GM18870 (cell line): Measurements from ENCODE around the gene CLCN6.

Source experiments
- ATAC-seq: cut with Tn5 transposase; IDR thresholded peaks from one replicate; pipeline ENCODE4 v1.9.1; 2021; ENCODE audit warnings: moderate library complexity; ENCODE audit not compliant: unreplicated experiment

Gene CLCN6, protein sequence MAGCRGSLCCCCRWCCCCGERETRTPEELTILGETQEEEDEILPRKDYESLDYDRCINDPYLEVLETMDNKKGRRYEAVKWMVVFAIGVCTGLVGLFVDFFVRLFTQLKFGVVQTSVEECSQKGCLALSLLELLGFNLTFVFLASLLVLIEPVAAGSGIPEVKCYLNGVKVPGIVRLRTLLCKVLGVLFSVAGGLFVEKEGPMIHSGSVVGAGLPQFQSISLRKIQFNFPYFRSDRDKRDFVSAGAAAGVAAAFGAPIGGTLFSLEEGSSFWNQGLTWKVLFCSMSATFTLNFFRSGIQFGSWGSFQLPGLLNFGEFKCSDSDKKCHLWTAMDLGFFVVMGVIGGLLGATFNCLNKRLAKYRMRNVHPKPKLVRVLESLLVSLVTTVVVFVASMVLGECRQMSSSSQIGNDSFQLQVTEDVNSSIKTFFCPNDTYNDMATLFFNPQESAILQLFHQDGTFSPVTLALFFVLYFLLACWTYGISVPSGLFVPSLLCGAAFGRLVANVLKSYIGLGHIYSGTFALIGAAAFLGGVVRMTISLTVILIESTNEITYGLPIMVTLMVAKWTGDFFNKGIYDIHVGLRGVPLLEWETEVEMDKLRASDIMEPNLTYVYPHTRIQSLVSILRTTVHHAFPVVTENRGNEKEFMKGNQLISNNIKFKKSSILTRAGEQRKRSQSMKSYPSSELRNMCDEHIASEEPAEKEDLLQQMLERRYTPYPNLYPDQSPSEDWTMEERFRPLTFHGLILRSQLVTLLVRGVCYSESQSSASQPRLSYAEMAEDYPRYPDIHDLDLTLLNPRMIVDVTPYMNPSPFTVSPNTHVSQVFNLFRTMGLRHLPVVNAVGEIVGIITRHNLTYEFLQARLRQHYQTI

DNA sequence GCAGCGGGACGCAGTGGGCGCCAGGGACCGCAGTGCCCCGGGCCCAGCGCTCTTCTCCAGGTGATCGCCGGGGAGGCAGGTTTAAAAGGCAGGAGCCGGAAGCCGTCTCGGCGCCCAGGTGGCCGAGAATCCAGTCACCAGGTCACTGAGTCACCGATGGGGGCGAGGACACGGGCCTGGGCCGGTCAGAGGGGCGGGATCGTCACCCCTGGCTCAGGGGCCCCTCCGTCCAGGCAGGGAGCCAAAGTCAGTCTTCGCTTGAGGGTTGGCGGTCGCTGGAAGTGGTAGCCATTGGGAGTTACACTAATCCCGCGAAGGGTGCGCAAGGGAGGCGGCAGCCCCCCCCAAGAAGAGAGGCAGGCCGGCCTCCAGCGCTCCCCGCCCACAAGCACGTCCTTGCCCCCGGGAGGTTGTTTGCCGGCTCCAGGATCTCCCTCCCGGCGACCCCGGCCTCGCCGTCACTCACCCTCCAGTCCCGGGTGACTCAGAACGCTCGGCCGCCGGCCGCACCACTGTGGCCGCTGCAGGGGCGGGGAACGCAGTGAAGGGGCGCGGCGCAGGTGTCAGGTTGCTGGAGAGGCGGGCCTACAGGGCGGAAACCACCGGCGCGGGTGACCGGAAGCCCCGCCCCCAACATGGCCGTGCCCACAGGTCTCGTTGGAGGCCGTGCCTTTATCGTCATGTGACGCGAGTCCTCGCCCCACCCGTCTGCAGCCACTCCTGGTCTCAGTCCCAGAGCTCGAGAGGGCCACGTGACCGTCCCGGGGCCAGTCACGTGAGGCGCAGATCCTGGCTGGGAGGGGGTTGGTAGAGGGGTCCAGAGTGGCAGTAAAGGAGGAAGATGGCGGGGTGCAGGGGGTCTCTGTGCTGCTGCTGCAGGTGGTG, at the start of gene CLCN6, which contains the start of gene MTHFR:
TSS of gene CLCN6 (plus strand) at position 770 of the 885 bp plus-strand sequence. CDS start at position 842, 72 bp downstream.
TSS of gene MTHFR (minus strand) at position 543 of the 885 bp plus-strand sequence. CDS start 2,848 bp downstream, outside the sequence.
- peak; percentile 77 for ATAC-seq

DNA sequence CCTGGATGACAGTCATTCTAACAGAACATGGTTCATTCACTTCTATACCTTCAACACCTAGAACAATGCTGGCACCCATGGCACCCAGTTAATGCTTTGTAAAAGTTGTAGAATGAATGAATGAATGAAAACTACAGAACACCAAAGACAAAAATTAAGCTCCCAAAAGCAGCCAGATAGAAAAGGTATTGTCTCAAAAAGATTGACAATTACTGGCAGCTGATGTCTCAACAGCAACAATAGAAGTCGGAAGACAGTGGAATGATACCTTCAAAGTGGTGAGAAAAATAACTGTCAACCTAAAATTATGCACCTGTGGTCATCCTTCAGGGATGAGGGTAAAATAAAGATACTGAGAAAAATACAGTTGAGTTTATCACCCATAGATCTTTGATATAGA, 48.9 kb upstream of the CLCN6 start:
- no peak for ATAC-seq

DNA sequence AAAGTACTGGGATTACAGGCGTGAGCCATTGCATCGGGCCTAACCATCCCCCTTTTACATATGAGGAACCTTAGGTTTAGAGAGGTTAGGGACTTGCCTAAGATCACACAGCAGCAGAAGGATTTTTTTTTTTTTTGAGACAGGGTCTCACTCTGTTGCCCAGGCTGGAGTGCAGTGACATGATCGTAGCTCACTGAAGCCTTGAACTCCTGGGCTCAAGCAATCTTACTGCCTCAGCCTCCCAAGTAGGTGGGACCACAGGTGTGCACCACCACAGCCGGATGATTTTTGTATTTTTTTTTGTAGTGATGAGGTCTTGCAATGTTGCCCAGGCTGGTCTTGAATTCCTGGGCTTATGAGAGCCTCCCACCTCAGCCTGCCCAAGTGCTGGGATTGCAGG, 46.2 kb upstream of the CLCN6 start:
- no peak for ATAC-seq

DNA sequence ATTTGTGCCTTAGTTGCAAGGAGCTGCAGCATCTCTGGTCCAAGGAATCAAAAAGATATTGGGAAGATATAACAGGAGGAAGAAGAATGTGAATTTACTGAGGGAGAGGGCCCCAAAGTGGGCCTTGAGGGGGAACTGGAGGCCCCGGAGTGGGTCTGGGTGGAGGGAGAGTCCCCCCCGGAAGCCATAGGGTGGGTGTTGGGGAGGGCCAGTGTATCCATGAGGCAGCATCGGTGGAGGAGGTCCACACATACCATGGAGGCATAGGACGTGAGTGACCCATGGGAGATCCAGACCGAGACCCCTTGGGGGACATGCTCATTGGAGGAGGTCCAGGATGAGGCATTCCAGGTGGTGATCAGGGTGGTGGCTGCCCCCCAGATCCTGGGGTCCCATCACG, 44.7 kb upstream of the CLCN6 start:
- ATAC-seq: no peak

DNA sequence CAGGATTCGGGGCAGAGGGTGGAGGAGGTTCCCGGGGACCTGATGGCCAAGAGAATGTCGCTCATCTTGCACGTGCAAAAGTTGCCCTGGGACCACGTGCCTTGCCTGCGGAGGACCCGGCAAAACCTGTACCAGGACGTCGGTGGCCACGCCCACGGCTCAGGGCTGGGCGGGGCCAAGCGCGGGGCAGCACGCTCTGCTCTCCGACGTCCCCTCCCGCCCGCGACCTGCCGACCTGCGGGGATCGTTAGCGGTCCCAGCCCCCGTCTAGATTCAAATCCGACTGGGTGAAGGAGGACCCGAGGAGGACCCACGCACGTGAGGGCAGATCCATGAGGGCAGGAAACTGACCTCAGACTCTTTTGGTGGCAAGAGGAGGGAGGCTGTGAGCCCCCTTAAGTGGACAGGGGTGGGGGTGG, 44.0 kb upstream of the CLCN6 start, which contains the start of gene C1orf167:
TSS of gene C1orf167 (plus strand) at position 206 of the 419 bp plus-strand sequence. CDS start 2,208 bp downstream, outside the sequence.
- ATAC-seq: no peak

DNA sequence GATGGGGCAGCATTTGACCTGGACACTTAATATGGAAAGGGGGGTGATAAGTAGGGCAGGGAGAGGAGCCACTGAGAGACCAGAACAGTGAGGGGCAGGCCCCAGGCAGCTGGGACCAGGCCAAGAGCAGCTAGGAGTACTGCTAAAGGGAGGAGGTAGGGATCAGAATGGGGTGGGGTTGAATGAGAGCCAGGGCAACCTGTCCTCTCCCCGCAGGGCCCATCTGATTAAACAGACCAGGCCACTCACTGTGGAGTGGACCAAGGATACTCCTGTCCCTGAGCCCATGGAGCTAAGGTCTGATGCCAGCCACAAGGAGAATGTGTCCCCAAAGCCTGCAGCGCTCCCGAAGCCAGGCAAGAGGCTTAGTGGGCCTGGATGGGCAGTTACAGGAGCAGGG, 41.9 kb upstream of the CLCN6 start:
- ATAC-seq: no peak

DNA sequence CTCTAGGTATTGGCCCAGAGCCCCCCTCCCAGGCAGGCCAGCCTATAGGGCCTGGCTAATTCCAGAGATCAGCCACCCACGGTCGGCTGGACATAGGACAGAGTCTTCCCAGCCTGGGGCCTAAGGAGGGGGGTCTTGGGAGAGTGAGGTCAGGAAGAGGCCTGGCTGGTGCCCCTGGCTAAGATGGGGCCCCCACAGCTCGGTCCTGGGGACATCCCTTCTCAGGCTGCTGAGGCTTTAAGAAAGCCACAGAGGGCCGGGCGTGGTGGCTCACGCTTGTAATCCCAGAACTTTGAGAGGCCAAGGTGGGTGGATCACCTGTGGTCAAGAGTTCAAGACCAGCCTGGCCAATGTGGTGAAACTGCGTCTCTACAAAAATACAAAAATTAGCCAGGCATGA, 41.5 kb upstream of the CLCN6 start:
- no peak for ATAC-seq

DNA sequence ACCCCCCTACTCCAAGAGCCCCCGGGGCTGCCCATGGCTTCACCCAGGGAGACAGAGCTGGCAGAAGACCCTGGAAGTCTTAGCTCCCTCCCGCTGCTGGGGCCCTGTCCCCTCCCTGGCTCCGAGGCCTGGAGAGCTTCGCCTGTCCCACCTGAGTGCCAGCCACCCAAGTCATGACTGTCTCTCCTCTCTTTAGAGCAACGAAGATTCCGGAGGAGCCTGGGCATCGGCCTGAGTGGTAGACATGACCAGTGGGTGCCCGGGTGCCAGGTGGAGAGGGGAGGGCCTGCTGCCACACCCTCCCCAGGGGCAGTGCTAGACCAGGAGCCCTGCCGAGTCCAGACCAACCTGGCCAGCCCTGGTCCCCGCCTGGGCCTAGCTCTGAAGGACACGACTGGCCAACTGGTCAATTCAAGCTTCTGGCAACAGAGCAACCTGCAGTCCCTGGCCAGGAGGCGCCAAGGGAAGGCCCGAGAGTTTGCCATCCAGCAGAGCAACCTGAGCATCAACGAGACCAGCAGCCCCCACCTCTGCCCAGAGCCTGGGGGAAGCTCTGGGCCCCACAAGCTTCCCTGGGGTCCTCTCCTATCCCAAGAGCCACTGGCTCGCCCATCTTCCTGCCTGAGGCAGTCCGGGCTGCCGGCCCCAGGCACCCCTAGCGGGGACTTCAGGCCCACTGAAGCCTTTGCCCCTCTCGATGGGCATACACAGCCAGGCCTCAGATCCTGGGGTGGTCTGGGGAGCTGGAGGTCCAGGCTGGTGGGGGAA, 40.1 kb upstream of the CLCN6 start:
- no peak for ATAC-seq

DNA sequence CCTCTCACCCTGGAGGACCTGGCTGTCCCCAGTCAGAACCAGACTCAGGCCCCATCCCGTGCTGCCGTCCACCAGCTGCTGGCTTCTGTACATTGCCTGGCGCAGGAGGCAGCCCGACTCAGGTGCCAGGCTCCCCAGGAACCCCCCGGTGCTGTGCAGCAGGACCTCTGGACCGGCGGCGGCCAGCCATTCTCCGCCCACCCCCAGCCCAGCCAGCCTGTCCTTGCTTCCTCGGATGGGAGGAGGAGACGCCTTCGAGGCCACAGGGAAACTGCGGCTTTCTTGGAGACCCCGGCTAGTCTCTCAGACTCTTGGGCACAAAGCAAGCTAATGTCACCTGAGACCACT, 39.6 kb upstream of the CLCN6 start:
- no peak for ATAC-seq

DNA sequence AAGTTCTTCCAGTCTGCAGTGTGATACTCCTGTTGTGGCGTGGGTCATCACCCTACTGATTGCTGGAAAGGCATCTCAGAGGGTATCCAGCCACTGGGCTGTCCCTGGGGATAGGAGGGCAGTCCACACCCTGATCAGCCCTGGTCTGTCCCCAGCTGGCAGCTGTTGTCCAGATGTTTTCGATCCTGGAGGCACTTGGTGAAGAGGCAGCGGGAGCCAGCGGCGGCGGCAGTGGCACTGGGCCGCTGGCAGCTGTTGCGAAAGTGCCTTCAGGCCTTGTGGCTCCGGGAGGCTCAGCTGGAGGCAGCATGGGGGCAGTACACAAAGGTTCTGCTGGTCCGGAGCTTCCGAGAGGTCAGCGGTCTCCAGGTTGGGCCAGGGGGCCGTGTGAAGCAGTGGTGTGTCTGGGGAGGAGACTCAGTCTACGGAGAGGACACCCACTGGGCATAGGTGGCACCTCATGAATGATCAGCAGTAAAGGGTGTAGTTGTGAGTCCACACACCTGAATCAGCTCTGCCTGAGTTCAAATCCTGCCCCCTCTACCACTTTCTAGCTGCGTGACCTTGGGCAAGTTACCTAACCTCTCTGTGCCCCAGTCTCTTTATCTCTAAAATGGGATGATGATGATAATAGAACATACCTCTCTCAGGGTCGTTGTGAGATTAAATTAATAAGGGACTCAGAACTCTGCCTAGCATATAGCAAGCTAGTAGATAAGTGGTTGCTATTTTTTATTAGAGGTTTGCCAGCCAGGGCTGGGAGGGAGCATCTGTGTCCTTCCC, 37.9 kb upstream of the CLCN6 start:
- ATAC-seq: no peak

DNA sequence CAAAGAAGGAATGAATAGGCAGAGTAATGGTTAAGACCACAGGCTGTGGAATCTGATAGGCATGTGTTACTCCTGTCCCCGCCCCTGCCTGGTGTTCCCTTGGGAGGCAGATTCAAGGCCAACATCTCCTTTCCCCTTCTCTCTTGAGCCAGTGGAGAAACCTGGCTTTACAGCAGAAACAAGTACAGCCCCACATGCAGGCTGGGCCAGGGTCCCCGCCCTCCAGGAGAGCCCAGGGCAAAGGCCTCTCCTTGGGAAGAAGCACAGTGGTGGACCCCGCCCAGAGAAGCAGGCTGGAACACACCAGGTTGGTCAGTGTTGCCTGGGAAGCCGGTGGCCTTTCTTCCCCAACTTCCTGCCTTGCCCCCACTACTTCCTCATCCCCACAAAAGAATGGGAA, 37.2 kb upstream of the CLCN6 start:
- ATAC-seq: no peak

DNA sequence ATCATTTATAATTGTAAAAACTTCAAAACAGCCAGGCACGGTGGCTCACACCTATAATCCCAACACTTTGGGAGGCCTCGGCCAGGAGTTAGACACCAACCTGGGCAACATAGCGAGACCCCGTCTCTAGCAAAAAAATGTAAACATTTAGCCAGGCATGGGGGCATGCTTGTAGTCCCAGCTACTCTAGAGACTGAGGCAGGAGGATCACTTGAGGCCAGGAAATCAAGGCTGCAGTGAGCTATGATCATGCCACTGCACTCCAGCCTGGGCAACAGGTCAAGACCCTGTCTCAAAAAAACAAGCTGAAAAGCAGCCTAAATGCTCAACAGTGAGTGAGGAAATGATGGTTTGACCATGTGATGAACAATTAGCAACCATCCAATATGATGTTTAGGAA, 36.7 kb upstream of the CLCN6 start:
- ATAC-seq: no peak

DNA sequence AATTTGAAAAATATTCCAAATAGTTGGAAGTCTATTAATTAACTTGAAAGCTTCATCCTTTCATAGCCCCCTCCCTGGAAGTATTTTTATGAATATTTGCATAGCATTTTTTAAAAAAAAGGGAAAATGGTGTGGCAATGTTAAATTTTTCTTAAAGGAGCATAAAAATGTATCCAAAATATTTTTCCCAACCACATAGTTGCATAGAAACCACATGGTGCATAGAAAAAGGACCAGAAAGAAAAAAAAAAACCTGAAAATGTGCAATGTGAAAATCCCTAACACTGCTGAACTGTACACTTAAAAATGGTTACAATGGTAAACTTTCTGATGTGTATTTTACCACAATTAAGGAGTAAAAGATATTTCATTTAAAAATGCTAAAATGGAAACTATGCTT, 36.0 kb upstream of the CLCN6 start:
- ATAC-seq: no peak

DNA sequence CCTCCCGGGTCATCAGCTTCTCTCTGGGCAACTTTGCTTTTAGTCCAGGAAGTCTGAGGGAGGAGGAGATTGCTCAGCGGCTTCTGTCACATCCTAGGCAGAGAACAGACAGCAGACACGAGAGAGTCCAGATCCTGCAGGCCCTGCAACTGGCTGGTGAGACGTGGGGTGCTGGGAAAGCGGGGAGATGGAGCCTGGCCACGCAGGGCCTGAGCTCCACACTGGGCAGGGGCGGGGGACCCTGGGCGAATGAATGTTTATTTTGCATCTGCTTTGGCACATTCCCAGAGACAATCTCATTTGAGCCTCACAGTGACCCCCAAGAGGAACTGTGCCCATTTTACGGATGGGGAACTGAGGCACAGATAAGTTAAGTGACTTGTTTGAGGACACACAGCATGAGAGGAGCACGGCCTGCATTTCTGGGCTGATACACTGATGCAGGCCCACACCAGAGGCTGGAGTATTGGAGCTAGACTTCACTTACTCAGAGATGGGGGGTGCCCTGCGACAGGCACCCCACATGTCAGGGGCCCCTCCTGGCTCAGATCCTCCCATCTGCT, 34.4 kb upstream of the CLCN6 start:
- no peak for ATAC-seq

DNA sequence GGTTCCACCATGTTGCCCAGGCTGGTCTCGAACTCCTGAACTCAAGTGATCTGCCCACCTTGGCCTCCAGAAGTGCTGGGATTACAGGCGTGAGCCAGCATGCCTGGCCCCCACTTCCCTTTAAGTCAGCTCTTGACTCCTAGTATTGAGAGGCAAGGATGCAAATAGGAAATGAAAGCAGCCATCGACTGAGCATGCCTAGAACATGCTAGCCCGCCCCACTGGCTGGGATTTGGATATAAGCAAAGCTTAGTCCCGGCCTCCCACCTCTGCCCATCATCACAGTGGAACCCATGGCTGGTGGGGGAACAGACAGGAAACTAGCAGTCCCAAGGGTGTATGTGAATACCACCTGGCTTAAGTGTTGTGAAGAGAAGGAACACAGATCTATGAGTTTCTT, 33.5 kb upstream of the CLCN6 start:
- ATAC-seq: no peak

DNA sequence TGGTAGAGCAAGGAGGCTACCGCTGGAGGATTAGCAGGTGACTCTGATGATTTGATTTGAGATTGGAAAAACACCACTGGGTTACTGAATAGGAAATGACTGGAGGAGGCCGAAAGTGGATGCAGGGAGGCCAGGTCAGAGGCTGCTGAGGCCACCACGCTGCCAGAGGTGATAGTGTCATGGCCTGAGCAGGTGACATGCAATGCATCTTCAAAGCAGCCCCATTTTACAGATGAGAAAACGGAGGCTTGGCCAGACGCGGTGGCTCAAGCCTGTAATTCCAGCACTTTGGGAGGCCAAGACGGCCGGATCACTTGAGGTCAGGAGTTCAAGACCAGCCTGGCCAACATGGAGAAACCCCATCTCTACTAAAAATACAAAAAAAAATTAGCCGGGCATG, 31.2 kb upstream of the CLCN6 start:
- ATAC-seq: no peak

DNA sequence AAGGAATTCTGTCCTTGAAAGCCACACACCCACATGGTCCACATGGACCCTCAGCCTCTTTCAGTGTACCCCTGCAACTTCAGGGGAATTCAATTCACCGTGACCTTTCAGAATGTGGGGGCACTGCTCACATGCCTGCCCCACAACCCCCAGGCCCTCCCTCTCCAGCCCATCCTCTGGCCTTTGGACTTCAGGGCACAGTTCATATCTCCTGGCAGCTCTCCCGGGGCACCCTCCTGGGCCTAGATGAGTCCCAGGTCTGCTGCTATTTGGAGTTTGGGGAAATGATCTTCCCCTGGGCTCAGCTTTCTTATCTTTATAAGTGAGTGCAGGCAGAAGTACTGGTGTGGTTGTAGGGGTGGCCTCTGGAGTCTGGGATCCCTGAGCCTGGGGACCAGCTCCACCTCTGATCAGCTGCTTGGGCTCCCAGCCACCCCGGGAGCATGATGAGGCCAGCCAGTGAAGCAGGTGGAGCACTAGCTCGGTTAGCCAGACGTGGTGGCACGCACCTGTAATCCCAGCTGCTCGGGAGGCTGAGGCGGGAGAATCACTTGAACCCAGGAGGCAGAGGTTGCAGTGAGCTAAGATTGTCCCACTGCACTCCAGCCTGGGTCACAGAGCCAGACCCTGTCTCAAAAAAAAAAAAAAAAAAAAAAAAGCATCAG, 28.2 kb upstream of the CLCN6 start:
- no peak for ATAC-seq

DNA sequence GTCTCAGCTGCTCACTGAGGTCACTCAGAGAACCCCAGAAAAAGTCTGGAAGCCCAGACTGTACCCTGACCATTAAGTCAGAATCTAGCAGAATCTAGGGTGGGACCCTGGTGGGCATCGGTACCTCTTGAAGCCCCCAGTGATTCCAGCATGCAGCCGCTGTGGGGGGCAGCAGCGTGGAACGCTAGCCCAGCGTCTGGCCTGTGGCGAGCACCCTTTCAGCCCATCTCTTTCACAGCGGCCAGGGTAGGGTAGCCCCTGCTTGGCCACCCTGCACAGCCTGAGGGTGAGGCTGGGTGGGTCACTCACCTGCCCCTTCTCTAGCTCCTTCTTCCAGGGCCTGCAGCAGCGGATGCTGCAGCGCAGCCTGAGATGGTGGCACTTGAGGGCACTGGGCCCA, 27.7 kb upstream of the CLCN6 start:
- ATAC-seq: no peak
